Fibroblast of villous mesenchyme (primary cell): ENCODE data around the gene BNIP1. TPM values are rescaled to one million over a fixed set of nuclear protein-coding genes. Genes with fewer than 3 reads are reported as not detected.

ENCODE experiments used
- DNase-seq: peaks from one replicate; pipeline ENCODE4 v3.0.0-alpha.2; 2010; ENCODE audit warnings: low read depth
- H3K4me3 ChIP-seq: 2 replicates; pipeline ENCODE4 v1.5.1; 2011; ENCODE audit warnings: low read depth, mild to moderate bottlenecking, low read length
- CTCF ChIP-seq: IDR thresholded peaks from 2 replicates; pipeline ENCODE4 v1.5.1; 2012; ENCODE audit warnings: low read depth, mild to moderate bottlenecking, low read length; ENCODE audit not compliant: insufficient read depth
- total RNA-seq: library from RNA; depleted of rRNA; stranded (reverse); fragments of >200 nt; gene quantifications from 2 replicates; pipeline ENCODE4 v1.2.3, GENCODE V29; 2012

The BNIP1 gene
- total RNA-seq, 1 donor = 21.6 TPM

GRCh38 chr5:173208296-173208695 is 64.0 kb downstream of the BNIP1 start:
- DNase-seq = no peak
- no peak for TF ChIP-seq CTCF
- H3K4me3 ChIP-seq = no peak overlapping the region

- no peak overlapping the region for H3K4me3 ChIP-seq
- DNase-seq = no peak
- no peak for TF ChIP-seq CTCF
Observed at GRCh38 chr5:173210877-173211276, 66.5 kb downstream of the BNIP1 start.

GRCh38 chr5:173211284-173211683 is 67.0 kb downstream of the BNIP1 start:
- no peak for TF ChIP-seq CTCF
- H3K4me3 ChIP-seq = no peak overlapping the region
- DNase-seq = no peak

GRCh38 chr5:173213236-173213933 is 69.1 kb downstream of the BNIP1 start:
- no peak overlapping the region for H3K4me3 ChIP-seq
- TF ChIP-seq CTCF = no peak
- DNase-seq = no peak

Other genes starting within 250 kb of the BNIP1 start
- gene RPL26L1, start 185.1 kb upstream of the BNIP1 start, total RNA-seq = 45.1 and 57.9 TPM in 2 replicates
- gene ATP6V0E1, start 160.8 kb upstream of the BNIP1 start, total RNA-seq = 142 and 177 TPM in 2 replicates
- 8.1 and 15.5 TPM in 2 replicates for gene CREBRF, start 88.2 kb upstream of the BNIP1 start, total RNA-seq
- 1.3 TPM in 2 replicates for gene NKX2-5, start 90.7 kb downstream of the BNIP1 start, total RNA-seq
- 157 and 195 TPM in 2 replicates for gene STC2, start 183.9 kb downstream of the BNIP1 start, total RNA-seq